ENCODE measurements around the gene XPC.
A peak's percentile ranks its signal among the peaks of the same experiment; 100 is the strongest.

XPC gene

DNA sequence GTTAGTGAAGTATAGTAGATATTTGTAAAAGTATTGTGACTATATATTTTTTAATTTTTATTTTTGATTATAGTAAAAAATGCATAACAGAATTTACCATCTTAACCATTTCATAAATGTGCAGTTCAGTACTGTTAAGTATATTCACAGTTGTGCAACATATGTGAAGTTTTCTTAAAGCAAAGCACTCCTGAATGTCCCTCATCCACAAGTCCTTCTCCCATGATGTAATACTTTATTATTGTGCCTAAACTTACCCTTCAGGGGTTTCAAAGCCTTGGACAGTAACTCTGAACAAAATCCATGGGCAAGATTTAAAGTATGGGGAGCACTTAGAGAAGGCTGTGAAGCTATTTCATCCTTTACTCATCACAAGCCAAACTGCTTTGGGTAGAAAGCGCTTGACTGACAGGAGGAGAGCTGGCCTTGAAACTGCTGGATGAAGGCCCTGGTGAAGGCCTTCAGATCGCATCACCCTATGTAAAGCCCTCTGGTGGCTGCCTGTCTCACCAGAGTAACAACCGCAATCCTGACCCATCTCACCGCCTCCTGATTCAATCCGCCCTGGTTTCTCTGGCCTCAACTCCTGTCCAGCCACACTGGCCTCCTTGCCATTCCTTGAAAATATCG is 28.3 kb upstream of the XPC start:
- DNase-seq: no peak

GRCh38 chr3:14204515-14205284 is 26.3 kb upstream of the XPC start:
- no peak for DNase-seq

GRCh38 chr3:14203521-14204079 is 25.2 kb upstream of the XPC start:
- DNase-seq: peak; percentile 44

GRCh38 chr3:14202874-14203520 is 24.6 kb upstream of the XPC start:
- DNase-seq: no peak

DNA sequence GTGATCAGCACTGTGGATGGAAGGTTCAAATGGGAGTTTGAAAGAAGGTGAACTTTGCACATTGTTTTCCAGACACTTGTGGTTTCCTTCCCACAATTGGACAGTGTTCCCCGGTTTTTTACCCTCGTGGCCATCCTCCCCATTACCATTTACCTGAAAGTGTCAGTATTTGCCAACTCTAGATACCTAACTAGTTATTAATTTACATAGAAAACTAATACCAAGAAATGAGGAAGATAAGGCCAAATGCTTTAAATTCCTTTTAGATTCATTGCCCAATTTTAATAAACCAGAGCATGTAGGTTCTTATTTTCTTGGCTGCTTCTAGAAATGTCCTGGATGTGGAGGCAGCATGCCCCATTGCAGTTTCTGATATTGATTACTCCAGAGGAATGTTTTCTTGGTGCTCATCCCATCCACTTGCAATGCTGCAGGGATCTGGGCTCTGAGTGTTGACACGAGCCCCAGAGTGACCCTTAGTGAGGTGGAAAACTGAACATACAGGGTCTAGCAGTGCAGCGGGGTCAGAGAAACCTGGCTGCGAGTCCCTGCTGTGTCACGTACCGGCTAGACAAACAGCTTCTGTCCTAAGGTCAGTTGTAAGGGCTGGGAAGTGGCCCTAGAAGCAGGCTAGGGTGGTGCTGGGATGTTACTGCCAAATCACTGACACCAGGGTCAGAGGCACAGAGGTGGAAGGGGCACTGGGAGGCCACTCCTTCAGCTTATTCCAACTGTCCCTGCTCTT is 23.7 kb upstream of the XPC start:
- no peak for DNase-seq

DNA sequence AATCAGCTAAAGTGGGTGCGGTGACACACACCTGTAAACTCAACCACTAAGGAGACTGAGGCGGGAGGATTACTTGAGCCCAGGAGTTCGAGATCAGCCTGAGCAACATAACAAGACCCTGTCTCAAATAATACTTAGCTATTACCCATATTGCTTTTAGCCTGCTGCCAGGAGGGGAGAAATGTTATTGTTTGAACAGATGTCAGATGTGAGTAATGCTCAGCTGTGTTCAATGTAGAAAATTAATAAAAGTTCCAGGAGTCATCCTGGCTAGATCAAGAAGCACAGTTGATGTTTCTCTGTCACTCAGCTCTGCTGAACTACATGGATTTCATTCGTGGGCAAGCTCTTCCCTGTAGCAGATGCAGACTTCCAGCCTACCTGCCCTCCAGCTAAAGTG is 22.4 kb upstream of the XPC start:
- DNase-seq: no peak

DNA sequence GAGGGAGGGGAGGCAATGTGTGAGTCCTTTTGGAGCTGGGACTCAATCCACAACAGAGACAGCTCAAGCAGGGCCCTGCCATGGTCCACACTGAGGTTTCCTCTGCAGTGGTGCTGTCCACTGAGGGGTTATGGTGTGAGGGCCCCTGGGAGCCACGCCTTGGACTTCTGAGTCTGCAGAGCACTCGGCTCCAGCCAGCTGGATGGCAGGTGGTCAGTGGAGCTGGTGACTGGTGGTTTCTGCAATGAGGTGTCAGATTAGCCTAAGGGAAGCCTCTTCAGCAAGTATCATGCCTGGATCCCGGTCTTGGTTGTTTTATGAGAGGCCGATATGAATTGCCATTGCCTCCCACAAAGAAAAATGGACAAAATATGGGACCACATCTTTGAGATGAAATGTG is 21.9 kb upstream of the XPC start:
- no peak for DNase-seq

DNA sequence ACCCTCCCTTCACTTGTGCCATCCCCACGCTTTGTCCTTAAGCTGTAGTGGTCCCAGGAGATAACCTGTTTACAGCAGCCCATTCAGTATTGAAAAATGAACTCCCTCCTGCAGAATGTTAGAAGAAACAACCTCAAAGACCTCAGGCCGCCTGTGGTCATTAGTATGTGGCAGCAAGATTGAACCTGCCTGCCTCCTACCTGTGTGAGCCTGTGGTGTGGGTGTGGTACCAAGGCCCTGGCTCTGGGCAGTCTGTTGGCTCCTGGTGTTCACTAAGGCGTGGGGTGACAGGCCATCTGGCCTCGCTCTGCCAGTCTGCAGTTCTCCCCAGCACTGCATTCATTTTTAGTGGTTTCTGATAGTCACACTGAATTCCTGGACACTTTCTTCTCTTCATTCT is 21.2 kb upstream of the XPC start:
- DNase-seq: no peak

GRCh38 chr3:14194865-14195264 is 16.5 kb upstream of the XPC start:
- no peak for DNase-seq

GRCh38 chr3:14188041-14188754 is 9.8 kb upstream of the XPC start:
- DNase-seq: no peak

DNA sequence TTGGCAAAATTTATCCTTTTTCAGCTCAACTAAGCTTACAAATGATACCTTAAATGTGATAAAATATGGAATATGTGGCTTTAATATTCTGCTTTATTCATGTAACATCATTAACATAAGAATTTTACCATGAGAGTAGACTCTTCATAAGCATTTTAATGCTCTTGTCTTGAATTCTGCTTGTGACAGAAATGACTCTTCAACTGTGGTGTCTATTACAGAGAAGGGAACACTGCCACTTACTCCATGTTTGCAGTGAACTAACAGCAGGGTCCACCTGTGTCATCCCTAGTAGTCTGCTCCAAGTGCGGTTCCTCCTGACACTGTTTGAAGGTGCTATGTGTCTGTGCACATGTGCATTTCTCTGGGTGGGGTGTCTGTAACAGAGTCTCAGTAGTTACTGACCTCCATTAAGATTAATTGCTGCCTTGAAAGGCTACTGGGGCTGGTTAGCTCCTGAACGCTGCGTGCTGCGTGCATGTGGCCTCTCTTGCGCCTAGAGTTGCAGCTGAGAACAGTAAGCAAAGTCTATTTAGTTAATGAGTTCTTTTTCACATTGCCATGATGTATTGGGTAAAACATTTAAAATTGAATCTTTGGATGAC is 8.6 kb upstream of the XPC start:
- no peak for DNase-seq

- DNase-seq: no peak
These were observed 4.7 kb upstream of the XPC start for GRCh38 chr3:14183015-14183577.

DNA sequence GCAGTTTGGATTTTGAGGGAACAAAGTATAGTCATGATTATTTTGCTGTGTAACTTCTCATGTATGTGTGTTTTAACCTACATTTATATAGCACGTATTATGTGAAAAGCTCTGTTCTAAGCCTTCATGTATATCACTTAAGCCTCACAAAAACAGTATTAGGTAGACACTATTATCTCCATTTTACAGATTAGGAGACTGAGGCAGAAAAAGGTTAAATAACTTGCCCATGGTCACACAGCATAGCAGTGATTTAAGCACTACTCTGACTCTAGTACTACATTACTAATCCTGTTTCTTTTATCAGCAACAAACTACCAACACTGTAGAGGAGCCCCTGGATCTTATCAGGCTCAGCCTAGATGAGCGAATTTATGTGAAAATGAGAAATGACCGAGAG is 2.9 kb upstream of the XPC start:
- DNase-seq: no peak

- DNase-seq: no peak
These were observed 1.4 kb upstream of the XPC start for GRCh38 chr3:14179795-14180194.

DNA sequence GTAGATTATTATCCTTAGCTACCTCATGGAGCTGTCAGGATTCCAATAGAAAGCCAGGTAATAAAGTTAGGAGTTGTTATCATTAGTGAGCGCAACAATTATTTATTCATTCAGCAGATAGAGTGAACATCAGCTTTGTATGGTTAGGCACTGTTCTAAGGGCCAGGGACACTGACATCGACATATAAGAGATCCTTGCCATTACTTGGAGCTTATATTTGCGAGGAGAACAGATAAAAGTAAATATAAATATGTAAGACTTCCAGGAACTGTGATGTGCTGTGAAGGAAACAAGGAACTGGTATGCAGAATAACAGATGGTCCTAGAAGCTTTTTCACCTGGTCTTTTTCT is 689 bp upstream of the XPC start:
- no peak for DNase-seq

GRCh38 chr3:14177580-14178246 is 688 bp downstream of the XPC start:
- no peak for DNase-seq

DNA sequence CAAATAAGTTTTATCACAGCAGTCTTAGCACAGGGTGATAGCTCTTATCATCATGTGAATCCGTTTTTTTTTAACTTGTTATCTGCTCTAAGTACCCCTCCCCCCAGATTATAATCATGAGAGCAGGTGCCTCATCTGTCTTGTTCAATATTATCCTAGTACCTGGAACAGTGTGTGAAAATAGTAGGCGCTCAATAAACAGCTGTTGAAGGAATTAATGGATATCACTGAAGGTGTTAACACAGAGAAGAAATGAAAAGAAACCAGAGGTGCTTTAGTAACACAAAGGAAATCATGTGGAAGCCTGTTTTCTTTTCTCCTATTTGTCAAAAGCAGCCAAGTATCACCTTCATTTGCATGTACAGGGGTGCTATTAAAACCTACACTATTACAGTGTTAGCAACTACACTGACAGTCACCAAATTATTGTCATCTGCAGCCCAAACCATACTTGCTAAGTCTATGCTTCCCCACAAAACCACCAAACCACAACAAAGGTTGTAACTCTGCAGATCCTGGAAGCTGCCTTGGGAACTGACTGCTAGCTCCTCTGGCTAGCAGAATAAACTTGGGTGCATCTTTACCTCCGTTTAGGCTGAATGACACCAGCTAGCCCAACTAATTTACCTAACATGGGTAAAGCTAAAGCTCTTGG is 2.9 kb downstream of the XPC start:
- peak; percentile 71 for DNase-seq

GRCh38 chr3:14174483-14174882 is 3.9 kb downstream of the XPC start:
- DNase-seq: no peak

DNA sequence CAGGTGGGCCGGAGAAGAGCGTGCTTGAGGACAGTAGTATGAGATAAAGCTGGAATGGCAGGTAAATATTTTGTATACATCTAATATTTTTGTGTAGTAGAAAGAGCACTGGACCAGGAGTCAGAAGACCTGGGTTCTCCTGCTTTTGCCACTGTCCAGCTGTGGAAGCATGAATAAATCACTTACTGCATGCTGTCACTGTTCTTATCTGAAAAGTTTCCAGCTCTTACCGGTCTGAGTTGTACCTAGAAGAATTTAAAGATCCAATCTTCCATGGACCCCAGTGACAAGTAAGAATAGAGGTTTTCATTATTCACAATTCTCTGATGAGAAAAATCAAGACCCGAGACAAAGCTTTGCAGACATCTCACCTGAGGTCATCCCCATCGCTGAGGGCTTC is 5.9 kb downstream of the XPC start:
- DNase-seq: no peak

DNA sequence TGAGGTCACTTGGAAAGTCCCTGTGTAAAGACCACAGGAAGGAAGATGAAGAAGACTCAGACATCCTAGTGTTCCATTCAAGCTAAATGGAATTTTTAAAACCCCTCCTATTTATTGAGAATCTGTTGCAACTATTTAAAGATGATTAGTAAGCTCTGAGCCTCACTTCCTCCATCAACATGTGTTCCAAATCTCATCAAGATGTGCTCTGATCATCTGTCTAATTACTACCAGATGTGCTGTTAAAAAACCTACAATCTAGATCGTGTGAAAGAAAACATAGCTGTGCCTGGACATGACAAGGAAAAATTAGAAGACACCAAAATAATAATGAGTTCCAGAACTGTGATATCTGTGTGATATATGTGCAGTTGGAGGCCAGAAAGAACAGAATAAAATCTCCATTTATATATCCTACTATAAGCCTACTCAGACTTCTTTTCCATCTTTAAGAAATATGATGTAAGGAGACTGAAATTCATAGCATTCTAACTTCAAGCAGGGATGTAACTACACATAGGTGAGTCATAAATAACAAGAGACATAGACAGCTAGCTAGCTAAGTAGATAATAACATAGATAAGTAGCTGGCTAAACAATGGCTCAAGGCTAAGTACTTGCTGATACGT is 7.8 kb downstream of the XPC start:
- DNase-seq: no peak
